GM12874 (cell line): ENCODE results near the gene CELSR1.

ENCODE experiments used
- TF ChIP-seq, protein P1 (sequence below): IDR thresholded peaks from 2 replicates; pipeline ENCODE4 v1.5.1; 2011; ENCODE audit warnings: low read depth, mild to moderate bottlenecking, control low read depth, low read length, moderate library complexity; ENCODE audit not compliant: insufficient read depth

The CELSR1 gene

DNA sequence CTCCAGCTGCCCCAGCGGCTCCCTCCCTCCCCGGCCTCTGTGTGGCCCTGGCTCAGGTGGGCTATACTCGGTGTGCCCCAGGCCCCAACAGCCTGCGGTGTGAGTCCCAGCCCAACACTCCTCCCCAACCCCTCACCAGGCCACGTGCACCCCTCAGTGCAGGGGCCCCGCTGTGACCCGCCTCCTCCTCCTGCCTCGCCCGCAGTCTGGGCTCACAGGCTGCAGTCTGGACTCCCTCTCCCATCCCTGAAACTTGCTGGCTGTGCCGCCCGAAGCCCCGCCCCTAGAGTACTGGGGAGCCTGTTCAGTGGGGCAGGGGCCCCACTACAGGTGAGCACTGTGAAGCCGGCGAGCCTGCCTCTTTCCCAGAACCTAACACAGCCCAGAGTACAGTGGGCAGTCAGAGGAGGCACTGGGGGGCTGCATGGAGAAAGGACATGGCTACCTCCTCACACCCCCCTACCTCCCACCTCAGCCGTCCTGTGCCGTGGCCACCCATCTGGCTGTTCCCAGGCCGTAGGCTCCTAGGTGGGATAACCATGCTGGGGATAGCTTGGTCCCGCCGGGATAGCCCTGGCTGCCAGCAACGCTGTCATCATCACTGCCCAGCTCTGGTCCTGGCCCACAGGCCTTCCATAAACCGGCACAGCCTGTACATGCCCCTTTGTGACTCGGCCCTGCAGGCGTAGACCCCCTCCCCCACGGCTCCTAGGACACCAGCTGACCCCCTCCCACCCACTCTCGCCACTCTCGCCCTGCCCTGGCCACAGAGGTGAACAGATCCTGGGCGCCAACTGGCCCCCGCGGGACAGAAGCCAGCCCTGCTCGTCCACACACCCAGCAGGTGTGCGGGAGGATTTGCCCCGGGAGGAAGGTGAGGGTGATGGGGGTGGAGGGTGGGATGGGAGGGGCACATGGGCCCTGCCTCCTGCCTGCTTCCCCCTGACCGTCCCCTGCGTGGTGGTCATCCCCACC lies 29.7 kb downstream of the CELSR1 start:
- TF ChIP-seq, protein P1, sequence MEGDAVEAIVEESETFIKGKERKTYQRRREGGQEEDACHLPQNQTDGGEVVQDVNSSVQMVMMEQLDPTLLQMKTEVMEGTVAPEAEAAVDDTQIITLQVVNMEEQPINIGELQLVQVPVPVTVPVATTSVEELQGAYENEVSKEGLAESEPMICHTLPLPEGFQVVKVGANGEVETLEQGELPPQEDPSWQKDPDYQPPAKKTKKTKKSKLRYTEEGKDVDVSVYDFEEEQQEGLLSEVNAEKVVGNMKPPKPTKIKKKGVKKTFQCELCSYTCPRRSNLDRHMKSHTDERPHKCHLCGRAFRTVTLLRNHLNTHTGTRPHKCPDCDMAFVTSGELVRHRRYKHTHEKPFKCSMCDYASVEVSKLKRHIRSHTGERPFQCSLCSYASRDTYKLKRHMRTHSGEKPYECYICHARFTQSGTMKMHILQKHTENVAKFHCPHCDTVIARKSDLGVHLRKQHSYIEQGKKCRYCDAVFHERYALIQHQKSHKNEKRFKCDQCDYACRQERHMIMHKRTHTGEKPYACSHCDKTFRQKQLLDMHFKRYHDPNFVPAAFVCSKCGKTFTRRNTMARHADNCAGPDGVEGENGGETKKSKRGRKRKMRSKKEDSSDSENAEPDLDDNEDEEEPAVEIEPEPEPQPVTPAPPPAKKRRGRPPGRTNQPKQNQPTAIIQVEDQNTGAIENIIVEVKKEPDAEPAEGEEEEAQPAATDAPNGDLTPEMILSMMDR: no peak

DNA sequence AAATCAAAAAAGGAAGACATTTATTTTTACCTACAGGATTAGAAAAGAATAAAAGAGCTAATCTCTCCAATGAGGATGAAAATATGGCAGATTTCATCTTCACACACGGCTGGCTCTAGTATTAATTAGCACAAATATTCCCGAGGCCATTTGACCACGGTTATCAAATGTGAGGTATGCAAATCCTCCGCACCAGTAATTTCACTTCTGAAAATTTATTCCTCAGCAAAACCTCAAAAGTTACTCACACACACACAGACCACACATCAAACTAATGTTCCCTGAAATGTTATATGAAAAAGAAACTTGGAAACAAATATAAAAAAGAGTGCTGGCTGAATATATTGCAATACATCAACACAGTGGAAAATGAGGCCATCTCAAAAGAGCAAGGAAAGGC lies 32.8 kb downstream of the CELSR1 start:
- TF ChIP-seq, protein P1: no peak

DNA sequence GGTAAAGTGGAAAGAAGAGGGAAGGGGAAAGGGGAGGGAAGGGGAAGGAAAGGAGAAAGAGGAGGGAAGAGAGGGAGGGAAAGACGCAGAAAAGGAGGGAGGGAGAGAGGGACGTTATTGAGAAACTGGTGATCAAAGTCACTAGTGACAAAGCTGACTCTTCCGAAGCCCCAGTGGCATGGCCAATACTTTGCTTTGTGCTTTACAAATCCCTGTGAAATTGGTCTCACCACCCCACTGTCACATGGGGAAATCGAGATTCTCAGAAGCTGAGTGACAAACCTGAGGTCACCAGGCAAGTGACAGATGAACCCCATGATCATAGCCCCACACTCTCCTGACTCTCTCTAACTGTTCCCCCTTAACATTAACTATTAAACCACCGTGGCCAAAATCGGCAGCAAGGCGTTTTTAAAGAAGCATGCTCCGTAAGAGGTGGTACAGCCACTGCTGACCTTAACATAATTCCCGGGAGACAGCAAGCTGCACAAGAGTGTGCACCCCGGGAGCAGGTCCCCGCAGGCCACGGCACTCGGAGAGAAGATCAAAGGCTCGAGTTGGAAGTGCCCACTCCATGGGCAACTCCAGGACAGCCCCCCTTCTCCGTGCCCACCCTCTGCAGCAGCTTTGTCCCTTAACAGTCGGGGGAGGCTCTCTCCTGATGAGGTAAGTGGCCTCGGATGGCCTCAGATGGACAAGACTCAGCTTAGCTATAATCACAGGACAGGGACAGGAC lies 34.8 kb downstream of the CELSR1 start:
- TF ChIP-seq, protein P1: no peak

DNA sequence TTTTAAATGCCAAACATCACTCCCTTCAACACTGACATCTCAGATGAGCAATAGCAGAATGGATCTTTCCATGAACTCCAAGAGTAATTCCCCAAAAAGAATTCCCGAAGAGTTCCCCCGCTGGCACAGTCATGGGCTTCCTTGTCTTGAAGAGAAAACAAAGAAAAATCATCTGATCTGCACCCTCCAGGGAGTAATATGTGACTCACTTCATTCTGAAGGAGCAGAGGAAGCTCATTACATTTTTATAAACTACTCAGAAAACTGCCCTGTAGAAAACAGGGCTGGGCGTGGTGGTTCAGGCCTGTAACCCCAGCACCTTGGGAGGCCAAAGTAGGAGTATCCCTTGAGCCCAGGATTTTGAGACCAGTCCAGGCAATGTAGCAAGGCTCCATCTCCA lies 35.7 kb downstream of the CELSR1 start:
- TF ChIP-seq, protein P1: no peak

DNA sequence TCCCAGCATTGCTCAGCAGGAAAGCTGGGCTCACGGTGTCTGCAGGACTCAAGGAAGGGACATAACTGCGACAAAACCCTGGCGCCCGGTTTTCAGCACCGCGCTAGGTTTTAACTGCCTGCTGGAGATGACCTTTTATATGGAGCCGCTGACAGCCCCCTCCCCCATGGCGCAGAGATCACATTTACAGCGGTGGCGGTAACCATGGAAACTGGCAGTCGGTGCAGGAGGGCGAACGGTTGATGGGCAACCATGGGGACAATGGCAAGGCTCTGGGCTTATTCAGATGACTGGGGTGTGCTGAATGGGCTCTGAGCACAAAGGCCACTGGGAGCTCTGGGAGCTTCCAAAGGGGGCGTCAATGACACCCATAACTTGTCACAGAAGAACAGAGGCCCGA lies 37.2 kb downstream of the CELSR1 start:
- TF ChIP-seq, protein P1: no peak

DNA sequence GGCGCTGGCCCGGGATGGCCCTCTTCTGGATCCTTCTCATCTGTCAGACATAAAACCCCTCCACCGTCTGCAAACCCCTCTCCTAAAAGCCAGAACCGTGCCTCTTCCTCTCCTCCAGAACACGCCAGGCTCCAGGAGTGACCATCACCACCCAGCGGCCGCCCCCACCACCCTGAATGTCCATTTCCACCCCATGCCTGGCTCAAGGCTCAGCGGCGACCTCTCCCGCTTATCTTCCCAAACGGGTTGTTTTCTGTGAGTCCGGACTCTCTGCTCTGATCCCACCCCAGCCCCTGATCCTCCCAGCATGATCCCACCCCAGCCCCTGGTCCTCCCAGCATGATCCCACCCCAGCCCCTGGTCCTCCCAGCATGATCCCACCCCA lies 37.6 kb downstream of the CELSR1 start:
- TF ChIP-seq, protein P1: no peak

GRCh38 chr22:46491946-46492345 lies 45.5 kb downstream of the CELSR1 start:
- TF ChIP-seq, protein P1: no peak
